ENCODE data around the gene ALOX12B.
"Not testable (repeated sequence)": the region's sequence is repeated elsewhere in the genome, so short reads cannot be mapped to it uniquely, and the experiment has no call there.

Gene ALOX12B

DNA sequence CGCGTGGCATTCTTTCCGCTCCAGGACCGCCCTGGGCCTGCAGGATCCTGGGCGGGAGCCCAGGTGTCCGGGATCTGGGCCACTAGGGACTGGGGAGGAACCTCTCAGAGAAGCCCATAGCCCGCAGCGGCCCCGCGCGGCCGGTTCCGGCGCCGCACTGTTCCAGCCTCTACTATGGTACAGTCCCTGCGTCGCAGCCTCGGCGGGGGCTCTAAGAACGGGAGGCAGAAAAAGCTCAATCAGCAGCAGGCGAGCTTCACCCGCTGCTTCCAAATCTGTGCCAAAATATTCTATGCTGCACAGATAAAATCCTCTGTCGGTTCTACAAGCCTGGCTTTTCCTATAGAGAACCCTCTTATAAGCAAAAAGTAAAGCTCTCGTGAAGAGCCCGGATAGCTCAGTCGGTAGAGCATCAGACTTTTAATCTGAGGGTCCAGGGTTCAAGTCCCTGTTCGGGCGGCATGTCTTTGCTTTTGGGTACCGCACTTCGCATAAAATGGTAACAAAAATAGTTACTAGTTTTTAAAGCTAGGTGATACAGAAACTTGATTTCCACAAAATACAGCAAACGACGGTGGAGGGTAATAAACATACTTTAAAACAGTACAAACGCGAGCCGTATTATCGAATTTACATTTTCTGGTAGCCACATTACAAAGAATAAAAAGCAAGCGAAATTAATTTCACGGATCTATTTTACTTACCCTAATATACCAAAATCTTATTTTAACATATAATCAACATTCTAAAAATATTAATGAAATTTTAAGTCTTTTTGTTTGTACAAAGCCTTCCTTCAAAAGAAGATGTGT is 31.5 kb upstream of the ALOX12B start:
- DNase-seq: peak; percentile 89

DNA sequence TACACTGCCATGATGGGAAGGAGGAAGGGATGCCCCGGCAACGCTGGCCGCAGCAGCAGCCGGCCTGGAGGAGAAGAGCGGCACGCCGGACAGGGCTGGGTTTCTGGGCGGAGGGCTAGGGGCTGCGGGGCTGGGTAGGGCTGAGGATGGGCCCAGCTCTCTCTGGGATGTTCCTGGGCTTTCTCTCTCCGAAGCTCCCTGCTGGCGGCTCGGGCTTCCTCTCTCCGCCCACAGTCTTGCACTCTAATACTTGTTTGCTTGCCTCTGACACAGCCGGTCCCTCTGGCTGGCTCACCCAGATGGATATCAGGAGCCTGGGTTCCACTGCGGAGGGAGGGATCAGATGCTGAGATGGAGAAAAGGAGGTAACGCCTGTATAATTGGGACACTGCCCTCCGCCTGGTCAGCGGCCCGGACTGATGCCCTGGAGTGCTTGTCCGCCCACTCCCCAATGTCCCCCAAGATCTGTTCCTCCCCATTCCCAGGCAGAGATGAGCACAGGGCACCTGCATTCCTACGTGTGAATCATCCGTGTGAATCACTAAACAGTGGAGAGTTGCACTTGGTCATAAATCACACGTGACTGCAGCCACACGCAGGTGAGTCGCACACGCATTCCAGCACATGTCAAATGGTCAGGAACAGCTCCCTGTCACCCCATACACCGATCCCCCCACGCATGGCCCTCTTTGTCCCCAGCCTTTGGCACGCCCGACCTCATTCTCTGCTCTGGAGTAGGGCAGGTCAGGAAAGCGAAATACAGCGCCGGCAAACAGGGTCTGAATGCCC is 30.7 kb upstream of the ALOX12B start, which contains the start of gene ALOXE3:
ALOXE3 (minus strand) TSS at position 535 of the 789 bp plus-strand sequence; CDS start at position 11, 524 bp downstream.
- no peak for DNase-seq

DNA sequence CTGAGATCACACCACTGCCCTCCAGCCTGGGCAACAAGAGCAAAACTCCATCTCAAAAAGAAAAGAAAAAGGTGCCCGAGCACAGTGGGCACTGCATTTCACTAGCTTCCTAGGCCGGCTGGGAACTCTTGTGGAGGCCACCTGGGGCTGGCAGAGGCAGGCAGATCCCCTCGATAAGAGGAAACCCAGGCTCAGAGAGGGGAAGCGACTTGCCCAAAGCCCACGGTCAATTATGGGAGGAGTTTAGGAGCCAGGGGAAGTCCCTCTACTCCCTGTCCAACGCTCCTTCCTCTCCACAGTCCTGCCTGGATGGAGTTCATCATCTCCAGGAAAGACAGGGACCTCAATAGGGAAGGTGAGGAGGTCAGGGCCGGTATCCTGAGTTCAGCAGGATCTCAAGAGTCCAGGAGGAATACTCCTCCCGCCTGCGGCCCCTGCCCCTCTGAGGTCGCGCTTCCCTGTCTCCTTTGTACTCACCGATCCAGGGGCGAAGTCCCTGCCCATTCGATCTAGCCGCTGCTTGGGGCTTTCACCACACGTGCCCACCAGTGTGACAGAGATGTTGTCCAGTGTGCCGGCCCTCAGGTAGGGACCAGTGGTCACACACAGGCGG is 30.0 kb upstream of the ALOX12B start:
- no peak for DNase-seq

DNA sequence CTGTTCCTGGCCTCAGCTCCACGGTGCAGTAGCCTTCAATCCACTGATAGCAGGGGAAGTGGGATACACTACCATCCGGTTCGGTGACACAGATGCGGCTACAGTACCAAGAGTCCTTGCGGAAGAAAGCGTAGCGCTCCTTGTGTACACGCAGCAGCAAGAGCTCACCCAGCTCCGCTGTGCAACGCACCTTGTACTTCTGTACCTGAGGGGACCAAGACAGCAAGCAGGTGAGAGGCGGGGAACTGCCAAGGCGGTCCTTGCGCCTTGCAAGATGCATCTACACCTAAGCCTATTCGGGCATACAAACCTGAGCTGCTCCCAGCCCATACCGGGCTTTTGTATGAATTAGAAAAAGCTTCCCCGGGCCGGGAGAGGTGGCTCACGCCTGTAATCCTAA is 29.3 kb upstream of the ALOX12B start:
- no peak for DNase-seq

DNA sequence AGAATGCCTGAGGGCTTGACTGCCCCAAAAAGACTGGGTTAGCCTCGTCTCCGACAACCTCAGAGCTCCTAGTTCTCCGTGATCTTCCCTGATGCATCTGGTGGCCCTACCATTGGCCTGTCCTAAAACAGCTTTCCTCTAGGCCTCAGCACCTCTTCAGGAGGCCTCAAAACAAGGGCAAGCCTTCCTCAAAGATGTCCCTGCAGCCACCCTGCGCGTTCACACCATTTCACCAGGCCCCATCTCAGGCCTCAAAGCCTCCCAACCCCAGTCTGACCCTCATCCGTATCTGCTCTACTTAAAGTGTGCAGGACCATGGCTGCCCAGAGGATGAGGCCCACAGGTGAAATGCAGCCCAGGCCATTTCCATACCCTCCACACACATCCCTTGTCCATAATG is 23.4 kb upstream of the ALOX12B start:
- no peak for DNase-seq

DNA sequence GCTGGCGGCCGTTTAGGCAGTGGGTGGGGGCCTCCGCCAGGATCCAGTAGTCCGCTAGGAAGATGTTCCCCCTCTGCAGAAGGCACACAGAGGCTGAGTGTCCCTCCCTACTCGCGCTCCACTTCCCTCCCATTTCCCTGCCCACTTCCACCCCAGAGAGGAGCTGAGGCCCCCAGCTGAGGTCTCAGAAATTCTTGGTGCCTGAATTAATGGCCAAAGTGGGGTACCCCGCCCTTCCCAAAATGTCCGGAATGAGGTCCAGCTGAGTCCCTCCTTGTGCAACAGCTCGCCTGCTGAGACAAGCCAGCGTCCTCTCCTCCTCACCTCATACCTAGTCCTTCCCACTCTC is 22.9 kb upstream of the ALOX12B start:
- DNase-seq: no peak

DNA sequence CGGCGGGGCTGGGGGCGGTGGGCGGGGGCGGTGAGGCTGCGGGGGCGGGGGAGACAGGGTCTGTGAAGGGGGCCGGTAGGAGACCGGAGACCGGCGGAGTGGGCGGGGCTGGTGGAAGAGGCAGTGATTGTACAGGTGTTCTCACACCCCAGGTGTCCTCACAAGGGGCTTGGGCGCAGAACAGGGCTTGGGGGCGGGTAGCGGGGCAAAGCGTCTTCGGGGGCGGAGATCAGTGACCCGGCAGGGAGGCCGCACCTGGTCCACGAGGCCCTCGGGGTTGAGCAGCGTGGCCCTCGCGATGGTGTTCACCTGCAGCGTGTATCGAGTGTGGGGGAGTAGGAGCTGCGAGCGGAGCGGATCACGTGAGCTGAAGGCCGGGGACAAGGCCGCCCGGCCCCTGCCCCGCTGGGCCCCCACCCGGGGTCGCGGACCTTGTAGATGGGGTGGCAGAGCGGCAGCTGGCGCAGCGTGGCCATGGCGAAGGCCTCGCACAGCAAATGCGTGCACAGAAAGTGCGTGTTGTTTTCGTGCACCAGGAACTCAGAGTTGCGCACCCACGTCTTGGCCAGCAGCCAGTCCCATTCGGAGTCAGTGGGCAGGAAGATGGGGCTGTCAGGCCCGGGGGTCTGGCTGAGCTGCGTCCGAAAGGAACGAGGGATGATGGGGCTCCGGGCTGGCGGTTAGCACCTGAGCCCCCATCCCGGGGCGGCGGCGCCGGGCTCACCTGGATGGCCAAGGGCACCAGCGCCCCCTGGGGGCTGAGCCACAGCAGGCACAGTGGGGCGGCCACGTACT is 22.3 kb upstream of the ALOX12B start:
- DNase-seq: peak; percentile 84

DNA sequence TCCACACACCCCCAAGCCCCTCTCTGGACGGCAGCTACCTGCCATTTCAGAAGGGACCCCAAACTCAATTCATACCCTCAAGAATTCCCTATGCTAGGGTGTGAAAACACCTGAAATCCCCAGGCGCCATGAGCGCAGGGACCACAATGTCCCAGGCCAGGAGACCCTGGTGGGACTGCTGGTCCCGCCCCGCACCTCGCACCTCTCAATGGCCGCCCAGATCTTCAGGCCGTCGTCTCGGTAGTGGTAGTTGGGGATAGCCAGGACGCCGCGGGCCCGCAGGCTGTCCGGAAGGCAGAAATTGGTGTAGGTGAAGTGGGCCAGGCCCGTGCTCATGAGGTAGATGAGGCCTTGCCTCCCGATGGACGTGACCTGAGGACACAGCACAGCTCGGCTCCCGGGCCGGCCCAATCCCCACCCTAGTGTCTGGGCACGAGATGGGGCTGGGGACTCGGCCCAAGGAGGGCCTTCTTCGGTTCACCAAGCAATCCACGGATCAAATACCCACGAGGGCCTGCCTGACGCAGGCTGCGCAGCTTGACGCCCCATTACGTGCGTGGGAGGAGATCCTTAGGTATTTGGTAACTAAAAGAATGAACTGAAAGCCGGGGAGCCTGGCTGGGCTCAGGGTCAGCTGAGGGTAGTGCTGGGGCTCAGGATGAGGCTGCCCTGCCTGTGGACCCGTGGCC is 21.6 kb upstream of the ALOX12B start:
- no peak for DNase-seq

DNA sequence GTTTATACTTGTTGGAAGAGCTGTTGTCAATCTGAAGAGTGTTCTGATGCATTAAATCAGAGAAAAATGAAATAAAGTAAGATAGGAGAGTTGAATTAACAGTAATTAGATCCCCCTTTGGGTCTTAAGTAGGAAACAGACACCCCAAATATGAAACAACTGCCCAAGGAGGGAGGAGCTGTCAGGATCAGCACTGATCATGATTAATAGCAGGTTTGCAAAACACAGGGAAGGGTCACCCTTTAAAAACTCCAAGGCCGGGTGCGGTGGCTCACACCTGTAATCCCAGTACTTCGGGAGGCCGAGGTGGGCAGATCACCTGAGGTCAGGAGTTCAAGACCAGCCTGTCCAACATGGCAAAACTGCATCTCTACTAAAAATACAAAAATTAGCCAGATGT is 19.5 kb upstream of the ALOX12B start:
- DNase-seq: not testable (repeated sequence)

DNA sequence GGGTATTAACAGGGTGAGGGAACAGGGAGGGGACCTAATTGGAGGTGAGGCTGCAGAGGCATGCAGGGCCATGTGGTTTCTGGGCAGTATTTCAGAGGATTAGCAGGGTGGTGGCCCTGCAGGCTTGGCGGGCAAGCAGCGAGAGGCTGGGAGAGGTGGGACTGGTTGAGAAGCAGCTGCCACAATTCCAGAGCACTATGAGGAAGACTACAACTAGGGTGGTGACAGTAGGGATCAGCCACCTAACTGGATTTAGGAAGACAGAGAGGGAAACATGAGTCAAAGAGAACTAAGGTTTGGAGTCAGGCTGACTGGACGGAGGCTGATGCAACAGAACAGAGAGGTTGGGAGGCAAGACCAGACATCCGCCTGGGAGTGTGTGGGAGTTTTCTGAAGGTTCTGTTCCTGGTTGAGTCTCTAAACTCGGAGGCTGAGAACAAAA is 18.5 kb upstream of the ALOX12B start:
- no peak for DNase-seq

DNA sequence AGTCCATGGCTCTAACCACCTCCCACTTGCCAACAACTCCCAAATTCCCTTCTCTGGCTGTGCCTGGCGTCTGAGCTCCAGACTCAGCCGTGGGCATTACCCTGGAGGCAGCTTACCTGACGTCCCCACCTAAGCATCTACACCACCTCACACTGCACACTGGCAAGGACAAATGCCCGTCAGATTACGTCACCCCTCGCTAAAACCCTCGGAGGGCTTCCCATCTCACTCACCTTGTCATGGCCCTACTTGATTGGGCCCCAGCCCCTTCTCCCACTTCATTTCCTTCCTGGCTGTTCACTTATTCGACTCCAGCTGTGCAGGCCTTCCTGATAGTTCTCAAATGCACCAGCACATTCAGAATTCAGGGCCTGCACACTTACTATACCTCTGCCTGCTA is 17.4 kb upstream of the ALOX12B start:
- no peak for DNase-seq

DNA sequence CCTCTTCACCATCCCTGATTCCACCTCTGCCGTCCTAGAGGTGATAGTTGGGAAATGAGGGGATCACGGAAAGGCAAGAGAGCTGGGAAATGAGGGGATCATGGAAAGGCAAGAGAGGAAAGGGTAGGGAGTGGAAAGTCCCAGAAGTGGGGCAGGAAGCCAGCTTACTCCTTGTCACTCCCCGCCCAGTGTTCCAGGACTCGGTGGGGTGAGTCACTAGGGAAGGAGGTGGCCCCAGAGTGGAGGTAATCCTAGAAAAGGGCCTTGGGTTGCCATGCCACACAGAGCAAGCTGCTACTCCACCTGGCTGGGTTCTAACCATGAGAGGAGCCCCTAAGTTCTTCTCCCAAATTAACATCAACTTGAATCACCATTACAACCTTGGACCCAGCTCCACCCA is 16.0 kb upstream of the ALOX12B start:
- no peak for DNase-seq

DNA sequence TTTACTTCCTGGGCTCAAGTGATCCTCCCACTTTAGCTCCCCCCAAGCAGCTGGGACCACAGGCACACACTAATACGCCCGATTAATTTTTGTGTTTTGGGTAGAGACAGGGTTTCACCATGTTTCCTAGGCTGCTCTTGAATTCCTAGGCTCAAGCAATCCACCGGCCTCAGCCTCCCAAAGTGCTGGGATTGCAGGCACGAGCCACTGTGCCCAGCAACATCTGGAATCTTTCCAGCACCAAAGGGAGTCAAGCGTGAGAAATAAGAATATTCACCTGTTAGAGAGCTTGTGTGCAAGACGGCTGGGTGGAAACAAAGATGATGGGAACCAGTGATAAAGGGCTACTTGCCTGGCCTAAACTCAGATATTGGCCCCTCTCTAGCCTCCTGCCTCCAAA is 14.2 kb upstream of the ALOX12B start:
- DNase-seq: no peak

DNA sequence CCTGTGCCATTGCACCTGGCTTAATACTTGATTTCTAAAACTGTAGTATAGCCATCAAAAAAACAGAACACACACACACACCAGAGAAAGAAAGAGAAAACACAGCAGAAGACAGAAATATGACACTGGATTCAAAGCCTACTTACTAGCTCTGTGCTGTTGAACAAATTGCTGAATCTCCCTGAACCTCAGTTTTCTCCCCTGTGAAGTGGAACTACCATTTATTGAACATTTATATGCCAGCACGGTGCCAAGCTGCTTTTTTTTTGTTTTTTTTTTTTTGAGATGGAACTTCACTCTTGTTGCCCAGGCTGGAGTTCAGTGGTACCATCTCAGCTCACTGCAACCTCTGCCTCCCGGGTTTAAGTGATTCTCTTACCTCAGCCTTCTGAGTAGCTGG is 13.2 kb upstream of the ALOX12B start:
- DNase-seq: no peak

DNA sequence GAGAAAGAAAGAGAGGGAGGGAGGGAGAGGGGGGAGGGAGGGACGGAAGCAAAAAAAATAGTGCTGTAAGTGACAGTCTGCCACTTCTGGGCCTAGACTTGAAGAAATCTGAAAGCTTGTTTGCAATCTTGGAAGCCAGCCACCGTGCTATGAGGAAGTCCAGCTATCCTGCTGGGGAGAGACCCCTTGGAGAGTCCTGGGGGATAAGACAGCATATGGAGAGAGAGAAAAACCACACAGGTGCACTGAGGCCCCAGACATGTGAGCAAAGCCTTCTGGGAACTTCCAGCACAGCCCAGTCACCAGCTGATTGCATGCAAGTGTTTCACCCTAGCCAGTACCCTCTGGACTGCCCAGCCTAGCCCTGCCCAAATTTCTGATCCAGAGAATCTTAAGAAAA is 12.6 kb upstream of the ALOX12B start:
- DNase-seq: no peak

DNA sequence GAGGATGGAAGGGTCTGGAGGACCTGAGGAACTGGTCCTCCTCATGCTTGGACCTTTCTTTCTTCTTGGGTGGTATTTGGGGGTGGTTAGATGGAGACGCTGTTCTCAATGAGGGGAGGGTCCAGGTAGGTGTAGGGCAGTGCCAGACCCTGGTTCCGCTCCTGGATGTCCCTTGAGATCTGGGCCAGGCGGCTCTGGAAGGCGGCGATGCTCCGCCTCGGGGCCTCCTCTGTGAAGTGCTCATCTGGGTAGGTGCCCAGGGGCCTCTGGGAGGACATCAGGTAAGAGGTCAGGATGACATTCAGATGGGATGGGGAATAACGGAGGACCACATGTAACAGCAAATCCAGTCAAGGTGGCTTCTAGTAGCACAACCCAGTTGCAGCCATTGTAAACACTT is 9.0 kb upstream of the ALOX12B start:
- no peak for DNase-seq

DNA sequence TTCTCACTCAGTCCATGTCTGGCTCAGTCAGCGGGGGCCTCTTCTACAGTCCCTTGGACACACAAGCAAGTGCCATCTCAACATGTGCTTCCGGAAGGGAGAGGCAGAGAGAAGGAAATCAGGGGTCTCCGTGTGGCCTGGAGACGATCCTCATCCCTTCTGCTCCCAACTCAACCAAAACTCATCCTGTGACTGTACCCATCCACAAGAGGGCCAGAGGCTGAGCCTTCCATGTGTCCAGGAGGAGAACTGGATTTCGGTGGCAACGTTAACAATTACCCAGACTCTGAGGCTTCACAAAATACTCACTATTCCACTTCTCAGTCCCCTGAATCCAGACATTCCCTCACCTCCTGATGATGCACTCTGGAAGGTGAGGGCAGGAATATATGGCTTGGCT is 7.8 kb upstream of the ALOX12B start:
- no peak for DNase-seq

DNA sequence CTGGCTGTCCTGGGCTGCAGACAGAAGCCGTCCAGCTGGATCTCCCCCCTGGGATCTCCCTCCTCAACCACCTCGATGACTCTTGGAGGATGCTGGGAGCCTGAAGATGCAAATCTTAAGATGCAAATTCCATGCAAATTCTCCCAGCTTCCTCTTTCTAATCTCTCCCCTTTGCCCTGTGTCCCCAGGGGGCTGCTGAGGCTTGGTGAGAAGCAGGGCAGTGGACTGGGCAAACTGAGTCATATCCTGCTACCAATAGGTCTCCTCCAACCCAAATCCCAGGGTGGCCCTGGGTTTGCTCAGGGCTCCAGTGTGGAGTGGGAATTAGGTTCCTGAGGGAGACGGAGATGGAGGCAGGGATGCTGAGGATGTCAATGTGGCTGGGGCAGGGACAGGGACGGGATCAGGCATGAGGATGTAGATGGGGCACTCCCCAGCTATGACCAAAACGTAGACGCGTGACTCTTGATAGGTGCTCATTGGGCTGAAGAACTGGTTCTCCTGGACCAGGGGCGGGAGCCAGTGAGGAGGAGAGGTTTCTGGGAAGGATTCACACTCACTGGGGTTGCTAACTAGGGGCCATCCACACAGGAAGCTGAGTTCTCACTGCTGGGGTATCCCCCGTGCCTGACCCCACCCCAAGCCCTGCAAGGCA is 3.6 kb upstream of the ALOX12B start:
- DNase-seq: no peak

DNA sequence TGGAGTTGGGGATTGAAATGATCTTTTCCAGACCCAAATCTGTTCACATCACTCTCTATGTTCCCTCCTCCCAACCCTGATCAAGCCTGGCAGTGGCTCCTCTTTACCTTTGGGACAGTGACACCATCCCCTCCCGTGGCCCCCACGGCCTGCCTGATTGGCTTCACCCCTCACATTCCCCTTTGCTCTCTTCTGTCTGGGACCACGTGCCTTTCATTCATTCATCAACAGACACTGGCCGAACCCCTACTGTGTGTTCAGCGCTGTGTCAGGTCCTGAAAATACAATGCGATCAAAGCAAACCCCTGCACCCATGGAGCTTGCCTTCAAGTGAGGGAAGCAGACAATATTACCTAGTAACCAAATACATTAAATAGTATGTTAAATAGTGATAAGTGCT is 2.2 kb upstream of the ALOX12B start:
- no peak for DNase-seq

DNA sequence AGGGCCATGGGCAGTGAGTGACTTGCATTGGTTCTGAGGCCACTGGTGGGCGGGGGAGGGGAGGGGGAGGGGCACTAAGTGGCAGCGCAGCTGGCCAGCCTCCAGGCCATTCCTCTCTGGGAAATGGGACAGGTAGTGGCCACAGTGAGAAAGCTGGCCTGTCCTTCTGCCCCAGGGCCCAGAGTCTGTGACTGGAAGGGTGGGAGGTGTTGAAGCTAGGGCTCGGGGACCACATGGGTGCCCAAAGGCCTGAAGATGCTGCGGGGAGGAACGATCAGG is 375 bp upstream of the ALOX12B start:
- no peak for DNase-seq

DNA sequence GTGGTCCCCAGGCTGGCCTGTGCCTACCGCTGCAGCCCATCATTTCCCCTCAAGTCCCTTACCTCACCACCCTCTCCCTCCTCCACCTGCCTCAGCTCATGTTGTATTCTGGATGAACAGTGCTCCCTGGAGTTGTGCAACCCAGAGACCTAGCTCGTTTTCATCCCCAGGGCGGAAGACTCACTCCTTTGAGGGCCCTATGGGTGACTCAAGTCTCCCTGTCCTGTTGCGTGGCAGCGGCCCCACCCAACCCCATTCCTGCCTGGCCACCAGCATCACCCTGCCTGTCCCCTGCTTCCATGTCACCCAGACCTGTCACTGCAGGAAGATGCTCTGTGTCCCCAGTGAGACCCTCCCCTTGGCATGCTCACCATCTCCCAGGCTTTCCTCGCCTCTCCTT is 3.3 kb downstream of the ALOX12B start:
- DNase-seq: no peak

DNA sequence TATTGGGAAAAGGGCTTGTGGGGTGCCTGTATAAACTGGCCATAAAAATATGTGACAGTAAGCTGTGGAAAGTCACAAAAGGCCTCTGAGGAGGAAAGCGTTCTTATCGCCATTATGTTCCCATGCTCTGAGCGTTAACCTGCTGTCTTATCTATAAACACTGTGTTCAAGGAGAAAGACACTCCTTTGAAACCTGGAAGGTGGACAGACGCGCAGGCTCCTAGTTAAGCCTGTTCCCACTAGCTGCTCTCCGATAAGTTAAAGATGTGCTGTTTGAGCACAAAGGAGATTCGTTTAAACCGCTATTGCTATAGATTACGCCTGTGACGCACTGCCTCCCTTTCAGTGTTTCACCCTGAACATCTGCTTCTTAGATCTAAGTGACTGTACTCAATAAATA is 5.2 kb downstream of the ALOX12B start:
- no peak for DNase-seq

All from activated naive CD4-positive, alpha-beta T cell treated with anti-CD3 and anti-CD28 coated beads, Interleukin-2, amount 50 U/mL, for 16 hours (primary cell).